ENCODE data around the gene IP6K2.
"Not testable (repeated sequence)": the region's sequence is repeated elsewhere in the genome, so short reads cannot be mapped to it uniquely, and the experiment has no call there.

Gene IP6K2

DNA sequence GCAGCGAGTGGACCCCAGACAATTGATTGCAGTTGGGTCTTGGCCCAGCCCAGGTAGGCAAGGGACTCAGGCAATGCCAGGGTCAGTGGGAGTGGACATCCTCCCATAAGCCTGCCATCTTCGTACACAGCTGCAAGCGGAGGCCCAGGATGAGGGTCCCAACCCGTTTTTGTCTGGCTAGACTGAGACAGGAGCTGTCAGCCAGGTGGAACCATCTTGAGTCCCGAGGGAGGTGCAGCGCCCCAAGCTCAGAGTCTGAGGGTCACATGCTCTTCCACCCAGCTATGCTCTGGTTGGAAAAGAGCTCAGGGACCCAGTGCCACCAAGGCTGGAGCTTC lies 22.6 kb upstream of the IP6K2 start:
- H3K4me3 ChIP-seq (ENCODE audit: low read depth, low read length): no peak overlapping the region
- no peak for DNase-seq (ENCODE audit: low read depth, low spot score)
- in situ Hi-C loops (cut with HindIII; ENCODE audit: low sequenced_read_pairs): no loop called here
- TF ChIP-seq, protein P1, sequence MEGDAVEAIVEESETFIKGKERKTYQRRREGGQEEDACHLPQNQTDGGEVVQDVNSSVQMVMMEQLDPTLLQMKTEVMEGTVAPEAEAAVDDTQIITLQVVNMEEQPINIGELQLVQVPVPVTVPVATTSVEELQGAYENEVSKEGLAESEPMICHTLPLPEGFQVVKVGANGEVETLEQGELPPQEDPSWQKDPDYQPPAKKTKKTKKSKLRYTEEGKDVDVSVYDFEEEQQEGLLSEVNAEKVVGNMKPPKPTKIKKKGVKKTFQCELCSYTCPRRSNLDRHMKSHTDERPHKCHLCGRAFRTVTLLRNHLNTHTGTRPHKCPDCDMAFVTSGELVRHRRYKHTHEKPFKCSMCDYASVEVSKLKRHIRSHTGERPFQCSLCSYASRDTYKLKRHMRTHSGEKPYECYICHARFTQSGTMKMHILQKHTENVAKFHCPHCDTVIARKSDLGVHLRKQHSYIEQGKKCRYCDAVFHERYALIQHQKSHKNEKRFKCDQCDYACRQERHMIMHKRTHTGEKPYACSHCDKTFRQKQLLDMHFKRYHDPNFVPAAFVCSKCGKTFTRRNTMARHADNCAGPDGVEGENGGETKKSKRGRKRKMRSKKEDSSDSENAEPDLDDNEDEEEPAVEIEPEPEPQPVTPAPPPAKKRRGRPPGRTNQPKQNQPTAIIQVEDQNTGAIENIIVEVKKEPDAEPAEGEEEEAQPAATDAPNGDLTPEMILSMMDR (IDR thresholded peaks at IDR 0.05; ENCODE audit: low read depth, low read length): no peak

DNA sequence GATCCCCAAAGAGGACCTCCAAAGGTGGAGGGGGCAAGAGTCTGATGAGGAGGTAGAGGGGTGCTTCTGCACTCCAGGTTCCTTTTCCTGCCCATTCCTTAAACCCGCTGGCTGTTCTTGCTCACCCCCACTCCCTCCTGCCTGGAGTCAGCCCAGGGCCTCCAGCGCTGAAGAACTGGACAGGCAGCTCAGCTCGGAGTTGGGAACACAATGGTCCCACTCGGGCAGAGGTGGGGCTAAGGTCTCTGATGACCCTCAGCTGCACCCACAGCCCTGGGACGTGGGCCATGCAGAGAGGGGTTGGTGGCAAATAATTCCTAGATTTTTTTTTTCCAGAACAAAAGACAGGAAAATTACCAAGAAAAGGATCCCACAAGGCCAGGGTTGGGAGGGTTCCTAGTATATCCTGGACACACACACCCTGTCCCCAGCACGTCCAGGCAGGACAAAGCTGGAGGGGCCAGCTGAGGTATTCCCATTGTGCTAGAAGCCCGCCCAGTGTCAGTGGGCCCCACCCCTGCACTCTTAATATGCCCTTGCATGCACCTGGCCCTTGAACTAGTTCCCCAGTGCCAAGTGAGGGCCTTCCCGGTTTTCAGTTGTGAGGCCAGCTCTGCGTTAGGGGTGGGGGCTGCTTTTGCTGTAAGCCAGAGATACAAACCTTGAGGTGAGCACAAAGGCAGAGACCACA lies 22.1 kb upstream of the IP6K2 start:
- in situ Hi-C loops (cut with HindIII; ENCODE audit: low sequenced_read_pairs): no loop called here
- TF ChIP-seq, protein P1 (IDR thresholded peaks at IDR 0.05; ENCODE audit: low read depth, low read length): no peak
- no peak for DNase-seq (ENCODE audit: low read depth, low spot score)
- H3K4me3 ChIP-seq (ENCODE audit: low read depth, low read length): no peak overlapping the region

DNA sequence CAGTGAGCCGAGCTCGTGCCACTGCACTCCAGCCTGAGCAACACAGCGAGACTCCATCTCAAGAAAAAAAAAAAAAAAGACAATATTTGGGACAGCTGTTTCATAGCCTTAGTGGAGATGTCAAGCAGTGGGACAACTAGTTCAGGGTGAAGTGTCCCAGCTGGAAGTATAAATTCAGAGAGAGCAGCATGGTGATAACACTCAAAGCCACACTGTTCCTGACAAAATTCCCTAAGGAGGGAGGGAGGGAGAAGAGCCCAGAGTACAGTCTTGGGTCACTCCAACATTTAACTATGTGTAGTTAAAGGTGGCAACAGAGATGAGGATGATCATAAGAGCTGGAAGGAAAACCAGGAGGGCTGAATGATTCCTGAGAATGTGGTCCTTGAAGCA lies 21.1 kb upstream of the IP6K2 start:
- no peak for DNase-seq (ENCODE audit: low read depth, low spot score)
- in situ Hi-C loops (cut with HindIII; ENCODE audit: low sequenced_read_pairs): no loop called here
- H3K4me3 ChIP-seq (ENCODE audit: low read depth, low read length): no peak overlapping the region
- TF ChIP-seq, protein P1 (IDR thresholded peaks at IDR 0.05; ENCODE audit: low read depth, low read length): no peak

DNA sequence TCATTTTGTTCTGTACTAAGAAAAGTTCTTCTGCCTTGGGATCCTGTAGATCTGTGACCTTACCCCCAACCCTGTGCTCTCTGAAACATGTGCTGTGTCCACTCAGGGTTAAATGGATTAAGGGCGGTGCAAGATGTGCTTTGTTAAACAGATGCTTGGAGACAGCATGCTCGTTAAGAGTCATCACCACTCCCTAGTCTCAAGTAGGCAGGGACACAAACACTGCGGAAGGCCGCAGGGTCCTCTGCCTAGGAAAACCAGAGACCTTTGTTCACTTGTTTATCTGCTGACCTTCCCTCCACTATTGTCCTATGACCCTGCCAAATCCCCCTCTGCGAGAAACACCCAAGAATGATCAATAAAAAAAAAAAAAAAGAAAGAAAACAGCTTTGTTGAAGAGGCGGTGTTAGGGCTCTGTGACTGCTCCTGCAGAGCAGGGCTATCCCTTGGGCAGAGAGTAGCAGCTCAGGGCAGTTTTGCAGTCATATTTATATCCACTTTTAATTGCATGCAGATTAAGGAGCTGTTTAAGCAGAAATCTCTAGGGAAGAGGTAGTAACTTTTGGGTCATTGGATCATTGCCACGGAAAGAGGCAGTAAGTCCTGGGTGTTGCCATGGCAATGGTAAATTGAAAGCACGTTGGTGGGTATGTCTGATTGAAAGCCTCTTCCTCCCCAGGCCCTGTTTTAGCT lies 18.2 kb upstream of the IP6K2 start:
- H3K4me3 ChIP-seq (ENCODE audit: low read depth, low read length); in situ Hi-C loops (cut with HindIII; ENCODE audit: low sequenced_read_pairs); DNase-seq (ENCODE audit: low read depth, low spot score): not testable (repeated sequence)

DNA sequence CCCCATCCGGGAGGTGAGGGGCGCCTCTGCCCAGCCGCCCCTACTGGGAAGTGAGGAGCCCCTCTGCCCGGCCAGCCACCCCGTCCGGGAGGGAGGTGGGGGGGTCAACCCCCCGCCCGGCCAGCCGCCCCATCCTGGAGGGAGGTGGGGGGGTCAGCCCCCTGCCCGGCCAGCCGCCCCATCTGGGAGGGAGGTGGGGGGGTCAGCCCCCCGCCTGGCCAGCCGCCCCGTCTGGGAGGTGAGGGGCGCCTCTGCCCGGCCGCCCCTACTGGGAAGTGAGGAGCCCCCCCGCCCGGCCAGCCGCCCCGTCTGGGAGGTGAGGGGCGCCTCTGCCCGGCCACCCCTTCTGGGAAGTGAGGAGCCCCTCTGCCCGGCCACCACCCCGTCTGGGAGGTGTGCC lies 17.5 kb upstream of the IP6K2 start:
- in situ Hi-C loops (cut with HindIII; ENCODE audit: low sequenced_read_pairs); DNase-seq (ENCODE audit: low read depth, low spot score); H3K4me3 ChIP-seq (ENCODE audit: low read depth, low read length): not testable (repeated sequence)

DNA sequence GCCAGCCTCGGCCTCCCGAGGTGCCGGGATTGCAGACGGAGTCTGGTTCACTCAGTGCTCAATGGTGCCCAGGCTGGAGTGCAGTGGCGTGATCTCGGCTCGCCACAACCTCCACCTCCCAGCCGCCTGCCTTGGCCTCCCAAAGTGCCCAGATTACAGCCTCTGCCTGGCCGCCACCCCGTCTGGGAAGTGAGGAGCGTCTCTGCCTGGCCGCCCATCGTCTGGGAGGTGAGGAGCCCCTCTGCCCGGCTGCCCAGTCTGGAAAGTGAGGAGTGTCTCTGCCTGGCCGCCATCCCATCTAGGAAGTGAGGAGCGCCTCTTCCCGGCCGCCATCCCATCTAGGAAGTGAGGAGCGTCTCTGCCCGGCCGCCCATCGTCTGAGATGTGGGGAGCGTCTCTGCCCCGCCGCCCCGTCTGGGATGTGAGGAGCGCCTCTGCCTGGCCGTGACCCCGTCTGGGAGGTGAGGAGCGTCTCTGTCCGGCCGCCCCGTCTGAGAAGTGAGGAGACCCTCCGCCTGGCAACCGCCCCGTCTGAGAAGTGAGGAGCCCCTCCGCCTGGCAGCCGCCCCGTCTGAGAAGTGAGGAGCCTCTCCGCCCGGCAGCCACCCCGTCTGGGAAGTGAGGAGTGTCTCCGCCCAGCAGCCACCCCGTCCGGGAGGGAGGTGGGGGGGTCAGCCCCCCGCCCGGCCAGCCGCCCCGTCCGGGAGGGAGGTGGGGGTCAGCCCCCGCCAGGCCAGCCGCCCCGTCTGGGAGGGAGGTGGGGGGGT lies 16.9 kb upstream of the IP6K2 start:
- H3K4me3 ChIP-seq (ENCODE audit: low read depth, low read length); DNase-seq (ENCODE audit: low read depth, low spot score); in situ Hi-C loops (cut with HindIII; ENCODE audit: low sequenced_read_pairs): not testable (repeated sequence)

DNA sequence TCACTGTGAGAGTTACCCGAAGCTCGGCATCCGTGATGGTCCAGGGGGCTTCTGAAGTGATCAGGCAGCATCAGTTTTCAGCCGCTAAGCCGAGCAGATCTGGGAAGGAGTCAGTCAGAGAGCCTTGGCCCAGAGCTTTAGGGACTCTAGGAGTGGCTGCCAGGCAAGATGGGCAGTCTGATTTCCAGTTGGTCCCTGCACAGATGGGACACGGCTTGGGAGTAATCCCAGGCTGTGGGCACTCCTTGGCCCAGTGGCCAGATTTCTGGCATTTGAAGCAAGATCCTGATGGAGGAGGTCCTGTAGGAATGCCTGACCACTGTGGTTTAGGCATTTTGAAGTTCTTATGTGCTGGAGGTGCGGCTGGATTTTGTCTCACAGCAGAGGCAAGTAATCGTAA lies 10.5 kb upstream of the IP6K2 start:
- TF ChIP-seq, protein P1 (IDR thresholded peaks at IDR 0.05; ENCODE audit: low read depth, low read length): no peak
- no peak overlapping the region for H3K4me3 ChIP-seq (ENCODE audit: low read depth, low read length)
- in situ Hi-C loops (cut with HindIII; ENCODE audit: low sequenced_read_pairs): no loop called here
- no peak for DNase-seq (ENCODE audit: low read depth, low spot score)

DNA sequence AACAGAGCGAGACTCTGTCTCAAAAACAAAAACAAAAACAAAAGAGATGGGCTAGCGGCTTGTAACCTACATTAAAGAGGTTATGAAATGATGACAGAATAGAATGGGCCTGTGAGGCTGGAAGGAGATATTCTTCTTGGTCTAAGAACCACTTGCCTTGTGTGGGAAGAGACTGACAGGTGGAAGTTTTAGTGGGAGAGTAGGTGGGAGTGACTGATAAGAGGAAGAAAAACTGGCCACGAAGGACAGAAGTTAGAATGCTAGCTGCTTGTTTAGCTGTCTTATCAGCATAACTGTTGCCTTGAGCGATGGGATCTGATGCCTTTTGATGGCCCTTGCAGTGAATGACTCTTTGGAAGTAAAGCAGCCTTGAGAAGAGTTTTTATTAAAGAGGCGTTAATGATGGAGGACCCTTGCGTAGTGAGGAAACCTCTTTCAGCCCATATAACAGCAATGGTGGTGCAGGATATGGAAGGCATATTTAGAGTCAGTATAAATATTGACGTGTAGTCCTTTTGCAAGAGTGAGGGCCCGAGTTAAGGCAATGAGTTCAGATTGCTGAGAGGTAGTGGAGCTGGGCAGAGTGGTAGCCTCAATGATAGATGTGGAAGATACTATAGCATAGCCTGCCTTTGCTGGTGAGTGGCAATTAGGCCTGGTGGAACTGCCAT lies 8.3 kb upstream of the IP6K2 start:
- DNase-seq (ENCODE audit: low read depth, low spot score): not testable (repeated sequence)

More for the DNA sequence above, 8.3 kb upstream of the IP6K2 start:
- in situ Hi-C loops (cut with HindIII; ENCODE audit: low sequenced_read_pairs); H3K4me3 ChIP-seq (ENCODE audit: low read depth, low read length): not testable (repeated sequence)
